Natural killer cell (primary cell): Measurements from ENCODE around the gene CLN5. TPM values are rescaled to one million over a fixed set of nuclear protein-coding genes. Genes with fewer than 3 reads are reported as not detected.

Experiments used
- ATAC-seq, 3 donors: fragments of 150-1000 bp in 2 of 3; fragments of 200-7000 bp in 1 of 3; cut with Tn5 transposase; 1 replicate in 1 of 3; 2 replicates in 2 of 3; pipeline ENCODE4 v1.10.0; 2021; ENCODE audit warnings: mild to moderate bottlenecking in 2 of 3, moderate library complexity in 2 of 3
- DNase-seq, 2 donors: peaks; one replicate each; pipeline versions ENCODE4 v3.0.0 to v3.0.0-alpha.2; 2013 to 2021; ENCODE audit warnings: mixed read lengths in 1 of 2
- H3K27ac ChIP-seq: one replicate; pipeline ENCODE4 v1.5.1; 2013; ENCODE audit warnings: mild to moderate bottlenecking, low read length
- H3K27me3 ChIP-seq: one replicate; pipeline ENCODE4 v1.6.1; 2013; ENCODE audit warnings: low read length; ENCODE audit not compliant: control insufficient read depth, insufficient read depth
- H3K36me3 ChIP-seq: one replicate; pipeline ENCODE4 v1.6.1; 2013; ENCODE audit warnings: low read length; ENCODE audit not compliant: control insufficient read depth, insufficient read depth
- H3K4me1 ChIP-seq: one replicate; pipeline ENCODE4 v1.6.1; 2013; ENCODE audit warnings: low read length; ENCODE audit not compliant: control insufficient read depth, insufficient read depth
- H3K4me3 ChIP-seq: one replicate; pipeline ENCODE4 v1.5.1; 2013; ENCODE audit warnings: low read length
- H3K9me3 ChIP-seq: one replicate; pipeline ENCODE4 v1.6.1; 2013; ENCODE audit warnings: low read length; ENCODE audit not compliant: control insufficient read depth, insufficient read depth
- H3K27ac Mint-ChIP-seq, 2 donors: one replicate each; pipeline ENCODE4 v1.8.0; 2022; ENCODE audit warnings: mild to moderate bottlenecking in 2 of 2, mixed read lengths in 2 of 2, moderate library complexity in 1 of 2
- H3K27me3 Mint-ChIP-seq, 2 donors: one replicate each; pipeline ENCODE4 v1.8.0; 2022; ENCODE audit warnings: low read depth in 2 of 2, mixed read lengths in 2 of 2
- H3K36me3 Mint-ChIP-seq: one replicate; pipeline ENCODE4 v1.8.0; 2022; ENCODE audit warnings: mixed read lengths
- H3K4me1 Mint-ChIP-seq, 2 donors: one replicate each; pipeline ENCODE4 v1.8.0; 2022; ENCODE audit warnings: mixed read lengths in 2 of 2
- H3K4me3 Mint-ChIP-seq: one replicate; pipeline ENCODE4 v1.8.0; 2022; ENCODE audit warnings: mild to moderate bottlenecking, moderate library complexity, mixed read lengths
- H3K9me3 Mint-ChIP-seq, 2 donors: one replicate each; pipeline ENCODE4 v1.8.0; 2022; ENCODE audit warnings: mixed read lengths in 2 of 2
- WGBS: methylation state at CpG from one replicate; pipeline ENCODE4 v1.1.7; 2013; ENCODE audit warnings: missing lambda C conversion rate; ENCODE audit not compliant: insufficient coverage; 5-methylcytosine and 5-hydroxymethylcytosine counted together
- intact Hi-C: fragments of 100-400 bp; cut with micrococcal nuclease; formaldehyde crosslinking; loops from one replicate; pipeline ENCODE4 v1.14.2; 2022
- total RNA-seq, 4 donors: library from RNA; stranded (reverse); fragments of 120-200 nt in 1 of 4; gene quantifications; one replicate each; pipeline versions ENCODE4 v1.2.3 to v1.2.4, GENCODE V29; 2013 to 2022
- TF ChIP-seq, protein P1 (sequence below): fragments of 200-600 bp; IDR thresholded peaks from one replicate; pipeline ENCODE4 v1.8.0; 2022; ENCODE audit warnings: antibody characterized with exemption

The CLN5 gene
- total RNA-seq, 3 donors from 2014 or later (not counting 1 experiment from before 2014, with no cell fraction given) = 12.0 to 14.4 (median 13.9) TPM

- DNase-seq (no peak), ATAC-seq (no peak)
- H3K9me3 ChIP-seq = no peaks in the 10 kb centered on the region
- no peaks in the 10 kb centered on the region for H3K27me3 ChIP-seq
- Mint-ChIP-seq H3K4me1 (no peaks in the 10 kb centered on the region), H3K36me3 (no peaks in the 10 kb centered on the region), H3K27me3 (peaks cover 8 to 37% of the 10 kb centered on the region in 2 donors), H3K9me3 (no peaks in the 10 kb centered on the region), H3K4me3 (no peak overlapping the region), H3K27ac (no peak overlapping the region)
- WGBS = 88% methylated on average over 5 of the region's 5 CpGs
- TF ChIP-seq, protein P1, sequence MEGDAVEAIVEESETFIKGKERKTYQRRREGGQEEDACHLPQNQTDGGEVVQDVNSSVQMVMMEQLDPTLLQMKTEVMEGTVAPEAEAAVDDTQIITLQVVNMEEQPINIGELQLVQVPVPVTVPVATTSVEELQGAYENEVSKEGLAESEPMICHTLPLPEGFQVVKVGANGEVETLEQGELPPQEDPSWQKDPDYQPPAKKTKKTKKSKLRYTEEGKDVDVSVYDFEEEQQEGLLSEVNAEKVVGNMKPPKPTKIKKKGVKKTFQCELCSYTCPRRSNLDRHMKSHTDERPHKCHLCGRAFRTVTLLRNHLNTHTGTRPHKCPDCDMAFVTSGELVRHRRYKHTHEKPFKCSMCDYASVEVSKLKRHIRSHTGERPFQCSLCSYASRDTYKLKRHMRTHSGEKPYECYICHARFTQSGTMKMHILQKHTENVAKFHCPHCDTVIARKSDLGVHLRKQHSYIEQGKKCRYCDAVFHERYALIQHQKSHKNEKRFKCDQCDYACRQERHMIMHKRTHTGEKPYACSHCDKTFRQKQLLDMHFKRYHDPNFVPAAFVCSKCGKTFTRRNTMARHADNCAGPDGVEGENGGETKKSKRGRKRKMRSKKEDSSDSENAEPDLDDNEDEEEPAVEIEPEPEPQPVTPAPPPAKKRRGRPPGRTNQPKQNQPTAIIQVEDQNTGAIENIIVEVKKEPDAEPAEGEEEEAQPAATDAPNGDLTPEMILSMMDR = no peak
- H3K36me3 ChIP-seq = no peaks in the 10 kb centered on the region
- H3K27ac ChIP-seq = no peak overlapping the region
- H3K4me3 ChIP-seq = no peak overlapping the region
- intact Hi-C loops = no loop called here
- H3K4me1 ChIP-seq = no peaks in the 10 kb centered on the region
These were observed 43.0 kb downstream of the CLN5 start for GRCh38 chr13:77034881-77035280.

GRCh38 chr13:77036279-77036678 is 44.4 kb downstream of the CLN5 start:
- no peaks in the 10 kb centered on the region for H3K9me3 Mint-ChIP-seq
- H3K4me3 ChIP-seq = no peak overlapping the region
- no peak overlapping the region for H3K27ac ChIP-seq
- no peaks in the 10 kb centered on the region for H3K4me1 Mint-ChIP-seq
- H3K4me3 Mint-ChIP-seq = no peak overlapping the region
- no peaks in the 10 kb centered on the region for H3K27me3 ChIP-seq
- TF ChIP-seq, protein P1 = no peak
- ATAC-seq = no peak
- no peak for DNase-seq
- H3K27me3 Mint-ChIP-seq = peaks cover 8 to 34% of the 10 kb centered on the region in 2 donors
- no peaks in the 10 kb centered on the region for H3K36me3 Mint-ChIP-seq
- WGBS = 100% methylated on average over 1 of the region's 1 CpG
- no peak overlapping the region for H3K27ac Mint-ChIP-seq
- no peaks in the 10 kb centered on the region for H3K36me3 ChIP-seq
- H3K4me1 ChIP-seq = no peaks in the 10 kb centered on the region
- no peaks in the 10 kb centered on the region for H3K9me3 ChIP-seq
- intact Hi-C loops = no loop called here

DNA sequence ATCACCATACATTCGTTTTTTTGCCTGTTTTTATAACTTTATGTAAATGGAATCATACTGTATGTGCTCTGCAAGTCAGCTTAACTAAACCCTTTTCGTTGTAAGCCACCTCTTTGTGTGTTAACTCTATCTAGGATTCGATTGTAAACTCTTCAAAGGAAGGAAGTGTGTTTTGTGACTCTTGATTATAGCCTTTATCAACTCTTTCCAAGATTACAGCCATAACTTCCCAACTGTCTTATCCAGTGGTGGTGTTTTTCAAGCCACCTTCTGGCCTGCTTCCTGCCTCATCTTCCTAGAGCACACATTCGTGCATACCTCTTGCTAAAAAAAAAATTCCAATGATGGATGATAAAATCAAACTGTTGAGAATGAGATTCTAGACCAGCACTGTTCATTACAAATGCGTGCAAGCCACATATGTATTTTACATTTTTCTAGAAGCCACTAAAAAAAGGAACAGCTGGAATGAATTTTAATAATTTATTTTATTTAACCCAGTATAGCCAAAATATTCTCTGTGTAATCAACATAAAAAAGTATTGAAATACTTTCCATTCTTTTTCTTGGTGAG is 47.1 kb downstream of the CLN5 start:
- H3K9me3 Mint-ChIP-seq = no peaks in the 10 kb centered on the region
- H3K27me3 ChIP-seq = no peaks in the 10 kb centered on the region
- TF ChIP-seq, protein P1 = no peak
- no peak overlapping the region for H3K27ac ChIP-seq
- ATAC-seq (no peak), DNase-seq (no peak)
- WGBS = 48% methylated on average over 3 of the region's 5 CpGs
- H3K27ac Mint-ChIP-seq = no peak overlapping the region
- no peaks in the 10 kb centered on the region for H3K4me1 ChIP-seq
- no peak overlapping the region for H3K4me3 ChIP-seq
- H3K36me3 ChIP-seq = peaks cover 3% of the 10 kb centered on the region
- H3K4me3 Mint-ChIP-seq = no peak overlapping the region
- H3K36me3 Mint-ChIP-seq = no peaks in the 10 kb centered on the region
- H3K27me3 Mint-ChIP-seq = peaks cover 0 to 12% of the 10 kb centered on the region in 2 donors
- no peaks in the 10 kb centered on the region for H3K9me3 ChIP-seq
- no peaks in the 10 kb centered on the region for H3K4me1 Mint-ChIP-seq
- intact Hi-C loops = no loop called here

- H3K27me3 Mint-ChIP-seq = peaks cover 0 to under 1% of the 10 kb centered on the region in 2 donors
- no peaks in the 10 kb centered on the region for H3K9me3 ChIP-seq
- H3K4me1 ChIP-seq = no peaks in the 10 kb centered on the region
- H3K4me3 Mint-ChIP-seq = no peak overlapping the region
- ATAC-seq (no peak), DNase-seq (no peak)
- TF ChIP-seq, protein P1 = no peak
- H3K9me3 Mint-ChIP-seq = no peaks in the 10 kb centered on the region
- no peaks in the 10 kb centered on the region for H3K36me3 Mint-ChIP-seq
- no peaks in the 10 kb centered on the region for H3K4me1 Mint-ChIP-seq
- no peak overlapping the region for H3K27ac Mint-ChIP-seq
- no peak overlapping the region for H3K4me3 ChIP-seq
- WGBS = 87% methylated on average over 7 of the region's 7 CpGs
- peaks cover 8% of the 10 kb centered on the region for H3K36me3 ChIP-seq
- H3K27me3 ChIP-seq = no peaks in the 10 kb centered on the region
- intact Hi-C loops = no loop called here
- H3K27ac ChIP-seq = no peak overlapping the region
These were observed 48.2 kb downstream of the CLN5 start for GRCh38 chr13:77040076-77040475.
